HL-60 (cell line): ENCODE data around the gene HAUS1.

Source experiments
- DNase-seq, 2 experiments: peaks; one replicate each; pipeline ENCODE4 v3.0.0-alpha.2; 2010 to 2020; ENCODE audit warnings: low read depth in 1 of 2, low spot score in 1 of 2
- H3K27ac ChIP-seq: fragments of 250-450 bp; sonication (Bioruptor Pico); replicated peaks from 2 replicates; pipeline ENCODE4 v1.5.1; 2020; ENCODE audit warnings: mild to moderate bottlenecking, moderate library complexity
- H3K27me3 ChIP-seq: fragments of 250-450 bp; sonication (Bioruptor Pico); 2 replicates; pipeline ENCODE4 v1.5.1; 2021; ENCODE audit warnings: mild to moderate bottlenecking, moderate library complexity; ENCODE audit not compliant: insufficient read depth, poor library complexity, severe bottlenecking
- H3K4me3 ChIP-seq: replicated peaks from 2 replicates; pipeline ENCODE4 v1.5.1; 2011; ENCODE audit warnings: mild to moderate bottlenecking, control low read depth, low read length; ENCODE audit not compliant: insufficient read depth
- GABPA ChIP-seq: IDR thresholded peaks from 2 replicates; pipeline ENCODE4 v1.6.1; 2012; ENCODE audit warnings: low read depth
- POLR2AphosphoS5 ChIP-seq: IDR thresholded peaks from 2 replicates; pipeline ENCODE4 v1.6.1; 2012; ENCODE audit warnings: low read depth
- SPI1 ChIP-seq: IDR thresholded peaks from 2 replicates; pipeline ENCODE4 v1.6.1; 2012; ENCODE audit warnings: low read depth, mild to moderate bottlenecking, borderline replicate concordance
- TF ChIP-seq, protein P1 (sequence below): IDR thresholded peaks from 2 replicates; pipeline ENCODE4 v1.6.1; 2012; ENCODE audit warnings: low read depth; ENCODE audit not compliant: insufficient replicate concordance
- TF ChIP-seq, protein P2 (sequence below): IDR thresholded peaks from one replicate; pipeline ENCODE4 v1.5.1; 2011; ENCODE audit warnings: low read length, control low read depth, inconsistent platforms; ENCODE audit not compliant: insufficient read depth

HAUS1 gene

DNA sequence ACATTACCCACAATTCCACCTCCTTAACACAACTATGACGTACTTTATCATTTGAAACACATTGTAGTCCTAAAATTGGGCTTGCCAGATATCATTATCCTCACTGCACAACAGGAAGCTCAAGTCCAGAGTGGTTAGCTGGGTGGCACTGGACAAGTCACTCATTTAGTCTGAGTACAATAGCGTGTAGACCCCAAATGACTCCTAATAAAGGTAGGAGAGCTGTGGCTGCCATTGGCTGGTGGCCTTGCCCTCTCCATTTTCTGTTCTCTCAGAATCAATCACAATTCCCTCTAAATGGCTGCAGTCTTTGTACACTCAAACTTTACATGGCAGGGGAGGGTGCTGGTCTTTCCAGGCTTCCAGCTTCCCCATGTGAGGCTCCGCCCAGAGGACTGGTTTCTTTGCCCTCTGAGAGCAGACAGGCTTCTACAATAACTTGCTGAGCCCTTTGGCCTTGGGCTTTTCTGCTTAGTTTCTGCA, 43.8 kb upstream of the HAUS1 start:
- Histone ChIP-seq H3K4me3 (no peak overlapping the region), H3K27me3 (no peaks in the 10 kb centered on the region), H3K27ac (no peak overlapping the region)
- DNase-seq = peak in 1 of 2 experiments; percentile 64
- TF ChIP-seq SPI1 = no peak
- TF ChIP-seq, protein P1, sequence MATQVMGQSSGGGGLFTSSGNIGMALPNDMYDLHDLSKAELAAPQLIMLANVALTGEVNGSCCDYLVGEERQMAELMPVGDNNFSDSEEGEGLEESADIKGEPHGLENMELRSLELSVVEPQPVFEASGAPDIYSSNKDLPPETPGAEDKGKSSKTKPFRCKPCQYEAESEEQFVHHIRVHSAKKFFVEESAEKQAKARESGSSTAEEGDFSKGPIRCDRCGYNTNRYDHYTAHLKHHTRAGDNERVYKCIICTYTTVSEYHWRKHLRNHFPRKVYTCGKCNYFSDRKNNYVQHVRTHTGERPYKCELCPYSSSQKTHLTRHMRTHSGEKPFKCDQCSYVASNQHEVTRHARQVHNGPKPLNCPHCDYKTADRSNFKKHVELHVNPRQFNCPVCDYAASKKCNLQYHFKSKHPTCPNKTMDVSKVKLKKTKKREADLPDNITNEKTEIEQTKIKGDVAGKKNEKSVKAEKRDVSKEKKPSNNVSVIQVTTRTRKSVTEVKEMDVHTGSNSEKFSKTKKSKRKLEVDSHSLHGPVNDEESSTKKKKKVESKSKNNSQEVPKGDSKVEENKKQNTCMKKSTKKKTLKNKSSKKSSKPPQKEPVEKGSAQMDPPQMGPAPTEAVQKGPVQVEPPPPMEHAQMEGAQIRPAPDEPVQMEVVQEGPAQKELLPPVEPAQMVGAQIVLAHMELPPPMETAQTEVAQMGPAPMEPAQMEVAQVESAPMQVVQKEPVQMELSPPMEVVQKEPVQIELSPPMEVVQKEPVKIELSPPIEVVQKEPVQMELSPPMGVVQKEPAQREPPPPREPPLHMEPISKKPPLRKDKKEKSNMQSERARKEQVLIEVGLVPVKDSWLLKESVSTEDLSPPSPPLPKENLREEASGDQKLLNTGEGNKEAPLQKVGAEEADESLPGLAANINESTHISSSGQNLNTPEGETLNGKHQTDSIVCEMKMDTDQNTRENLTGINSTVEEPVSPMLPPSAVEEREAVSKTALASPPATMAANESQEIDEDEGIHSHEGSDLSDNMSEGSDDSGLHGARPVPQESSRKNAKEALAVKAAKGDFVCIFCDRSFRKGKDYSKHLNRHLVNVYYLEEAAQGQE = no peak

DNA sequence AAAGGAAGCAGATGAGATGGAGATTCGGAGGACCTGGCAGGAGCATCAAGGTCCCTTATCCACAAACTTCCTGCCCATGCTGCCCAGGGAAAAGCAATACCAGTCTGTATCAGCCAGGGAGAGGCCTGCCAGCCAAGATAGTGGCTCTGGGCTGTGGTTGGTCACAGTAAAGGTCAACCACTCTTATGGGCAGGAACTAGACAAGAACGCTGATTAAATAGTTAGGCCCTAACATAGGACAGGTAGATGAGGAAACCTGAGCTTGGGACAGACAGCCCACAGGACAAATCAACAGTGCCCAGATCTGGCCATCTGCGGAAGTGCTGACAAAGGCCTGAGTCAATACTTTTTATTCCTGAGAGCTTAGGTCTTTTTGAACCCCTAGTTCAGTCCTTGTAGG, 42.8 kb upstream of the HAUS1 start:
- DNase-seq = no peak

DNA sequence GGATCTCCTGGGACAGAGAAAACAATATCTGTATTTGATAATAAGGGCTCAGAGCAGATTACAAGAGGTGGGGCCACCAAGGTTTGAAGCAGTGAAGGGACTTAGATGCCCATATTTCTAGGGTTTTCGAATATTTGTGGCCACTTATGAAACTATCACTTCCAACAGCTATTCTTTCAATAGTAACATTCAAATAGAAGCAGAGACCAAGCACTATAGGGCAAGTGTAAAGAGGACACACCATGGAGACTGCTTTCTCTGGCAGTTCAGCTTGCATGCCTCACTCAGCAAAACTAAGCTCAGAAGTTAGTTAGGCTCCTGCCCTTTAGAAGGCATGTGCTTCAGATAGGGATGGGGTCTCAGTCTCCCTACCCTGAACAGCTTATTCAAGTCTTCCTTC, 42.4 kb upstream of the HAUS1 start:
- Histone ChIP-seq H3K27me3 (no peaks in the 10 kb centered on the region), H3K27ac (no peak overlapping the region), H3K4me3 (no peak overlapping the region)
- TF ChIP-seq POLR2AphosphoS5 (no peak), GABPA (no peak)
- DNase-seq = no peak

More for the DNA sequence above, 42.8 kb upstream of the HAUS1 start:
- Histone ChIP-seq H3K27me3 (no peaks in the 10 kb centered on the region), H3K27ac (no peak overlapping the region), H3K4me3 (no peak overlapping the region)
- TF ChIP-seq, protein P2, sequence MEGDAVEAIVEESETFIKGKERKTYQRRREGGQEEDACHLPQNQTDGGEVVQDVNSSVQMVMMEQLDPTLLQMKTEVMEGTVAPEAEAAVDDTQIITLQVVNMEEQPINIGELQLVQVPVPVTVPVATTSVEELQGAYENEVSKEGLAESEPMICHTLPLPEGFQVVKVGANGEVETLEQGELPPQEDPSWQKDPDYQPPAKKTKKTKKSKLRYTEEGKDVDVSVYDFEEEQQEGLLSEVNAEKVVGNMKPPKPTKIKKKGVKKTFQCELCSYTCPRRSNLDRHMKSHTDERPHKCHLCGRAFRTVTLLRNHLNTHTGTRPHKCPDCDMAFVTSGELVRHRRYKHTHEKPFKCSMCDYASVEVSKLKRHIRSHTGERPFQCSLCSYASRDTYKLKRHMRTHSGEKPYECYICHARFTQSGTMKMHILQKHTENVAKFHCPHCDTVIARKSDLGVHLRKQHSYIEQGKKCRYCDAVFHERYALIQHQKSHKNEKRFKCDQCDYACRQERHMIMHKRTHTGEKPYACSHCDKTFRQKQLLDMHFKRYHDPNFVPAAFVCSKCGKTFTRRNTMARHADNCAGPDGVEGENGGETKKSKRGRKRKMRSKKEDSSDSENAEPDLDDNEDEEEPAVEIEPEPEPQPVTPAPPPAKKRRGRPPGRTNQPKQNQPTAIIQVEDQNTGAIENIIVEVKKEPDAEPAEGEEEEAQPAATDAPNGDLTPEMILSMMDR = no peak
- TF ChIP-seq POLR2AphosphoS5 (no peak), SPI1 (no peak), GABPA (no peak)
- TF ChIP-seq, protein P1 = no peak

DNA sequence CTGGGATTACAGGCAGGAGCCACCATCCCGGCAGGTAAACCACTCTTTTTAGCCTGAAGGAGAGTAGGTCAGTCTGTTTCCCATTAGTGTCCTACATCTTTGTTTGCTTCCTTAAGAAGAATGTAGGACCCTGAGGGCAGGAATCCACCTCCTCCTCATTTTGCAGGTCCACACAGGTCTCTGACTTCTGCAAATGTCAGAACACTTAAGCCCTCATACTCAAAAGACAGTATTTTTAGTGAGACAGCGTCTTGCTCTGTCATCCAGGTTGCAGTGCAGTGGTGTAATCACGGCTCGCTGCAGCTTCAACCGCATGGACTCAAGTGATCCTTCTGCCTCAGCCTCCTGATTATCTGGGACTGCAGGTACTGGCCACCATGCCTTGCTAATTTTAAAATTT, 41.4 kb upstream of the HAUS1 start:
- H3K27ac ChIP-seq = no peak overlapping the region
- H3K4me3 ChIP-seq = no peak overlapping the region
- DNase-seq = no peak
- TF ChIP-seq, protein P1 = no peak
- no peak for TF ChIP-seq POLR2AphosphoS5
- TF ChIP-seq, protein P2 = no peak
- no peak for TF ChIP-seq GABPA
- no peak for TF ChIP-seq SPI1
- no peaks in the 10 kb centered on the region for H3K27me3 ChIP-seq
